Right atrium auricular region (tissue), 2 donors: ENCODE measurements around the gene BBLN. TPM values are rescaled to one million over a fixed set of nuclear protein-coding genes. Genes with fewer than 3 reads are reported as not detected.

Experiments used
- DNase-seq: peaks from one replicate; pipeline ENCODE4 v3.0.0-alpha.2; 2019; ENCODE audit warnings: low spot score
- H3K27ac ChIP-seq, 2 donors: fragments of 200-600 bp; sonication (generic); 1 replicate in 1 of 2; 2 replicates in 1 of 2; pipeline ENCODE4 v1.5.1; 2016 to 2019
- H3K27me3 ChIP-seq, 2 donors: fragments of 200-600 bp; sonication (generic); one replicate each; pipeline versions ENCODE4 v1.5.1 to v1.6.0; 2017 to 2019
- H3K36me3 ChIP-seq: fragments of 200-600 bp; sonication (generic); one replicate; pipeline ENCODE4 v1.5.1; 2016
- H3K4me1 ChIP-seq, 2 donors: fragments of 200-600 bp; sonication (generic); one replicate each; pipeline versions ENCODE4 v1.5.1 to v1.6.0; 2017 to 2019
- H3K4me3 ChIP-seq, 2 donors: fragments of 200-600 bp; sonication (generic); 1 replicate in 1 of 2; 2 replicates in 1 of 2; pipeline ENCODE4 v1.5.1; 2017 to 2019; ENCODE audit warnings: mild to moderate bottlenecking in 1 of 2, moderate library complexity in 1 of 2
- H3K9me3 ChIP-seq, 2 donors: fragments of 200-600 bp; sonication (generic); one replicate each; pipeline ENCODE4 v1.5.1; 2019
- total RNA-seq, 2 donors: library from RNA; depleted of rRNA; stranded (reverse); fragments of >200 nt; gene quantifications; one replicate each; pipeline ENCODE4 v1.1.0, GENCODE V29; 2016
- TF ChIP-seq, protein P1 (sequence below), 2 donors: fragments of 200-600 bp; sonication (generic); IDR thresholded peaks; one replicate each; pipeline ENCODE4 v1.5.1; 2019; ENCODE audit warnings: antibody characterized with exemption in 2 of 2

Gene BBLN
- total RNA-seq, 2 donors from 2014 or later, result 219 to 362 TPM

DNA sequence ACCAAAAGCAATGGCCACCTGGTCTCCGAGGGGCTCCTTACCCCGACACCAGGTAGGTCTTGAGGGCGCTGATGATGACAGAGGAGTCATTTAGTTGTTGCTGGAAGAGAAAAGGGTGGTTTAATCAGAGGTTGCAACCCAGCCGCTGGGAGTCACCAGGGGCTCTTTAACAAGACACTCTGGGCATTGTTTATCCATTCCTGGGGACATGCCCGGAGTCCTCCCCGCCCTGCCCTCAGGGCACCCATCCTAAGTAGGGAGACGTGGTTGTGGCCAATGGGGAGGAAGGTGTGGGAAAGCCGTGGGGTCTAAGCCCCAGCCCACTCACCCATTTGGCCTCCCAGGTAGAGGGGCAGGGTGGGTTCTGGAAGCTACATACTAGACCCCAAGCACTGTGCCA, 35.6 kb upstream of the BBLN start:
- TF ChIP-seq, protein P1, sequence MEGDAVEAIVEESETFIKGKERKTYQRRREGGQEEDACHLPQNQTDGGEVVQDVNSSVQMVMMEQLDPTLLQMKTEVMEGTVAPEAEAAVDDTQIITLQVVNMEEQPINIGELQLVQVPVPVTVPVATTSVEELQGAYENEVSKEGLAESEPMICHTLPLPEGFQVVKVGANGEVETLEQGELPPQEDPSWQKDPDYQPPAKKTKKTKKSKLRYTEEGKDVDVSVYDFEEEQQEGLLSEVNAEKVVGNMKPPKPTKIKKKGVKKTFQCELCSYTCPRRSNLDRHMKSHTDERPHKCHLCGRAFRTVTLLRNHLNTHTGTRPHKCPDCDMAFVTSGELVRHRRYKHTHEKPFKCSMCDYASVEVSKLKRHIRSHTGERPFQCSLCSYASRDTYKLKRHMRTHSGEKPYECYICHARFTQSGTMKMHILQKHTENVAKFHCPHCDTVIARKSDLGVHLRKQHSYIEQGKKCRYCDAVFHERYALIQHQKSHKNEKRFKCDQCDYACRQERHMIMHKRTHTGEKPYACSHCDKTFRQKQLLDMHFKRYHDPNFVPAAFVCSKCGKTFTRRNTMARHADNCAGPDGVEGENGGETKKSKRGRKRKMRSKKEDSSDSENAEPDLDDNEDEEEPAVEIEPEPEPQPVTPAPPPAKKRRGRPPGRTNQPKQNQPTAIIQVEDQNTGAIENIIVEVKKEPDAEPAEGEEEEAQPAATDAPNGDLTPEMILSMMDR (IDR thresholded peaks at IDR 0.05), result no peak
- peaks cover 0 to 29% of the 10 kb centered on the region in 2 donors for H3K4me1 ChIP-seq
- no peak overlapping the region for H3K27ac ChIP-seq
- H3K9me3 ChIP-seq, result no peaks in the 10 kb centered on the region
- no peak overlapping the region for H3K4me3 ChIP-seq
- no peak for DNase-seq
- peaks cover 42% of the 10 kb centered on the region for H3K36me3 ChIP-seq
- H3K27me3 ChIP-seq, result no peaks in the 10 kb centered on the region

- Histone ChIP-seq H3K27me3 (no peaks in the 10 kb centered on the region), H3K4me3 (no peak overlapping the region), H3K9me3 (no peaks in the 10 kb centered on the region), H3K27ac (no peak overlapping the region), H3K36me3 (peaks cover 42% of the 10 kb centered on the region), H3K4me1 (peaks cover 0 to 31% of the 10 kb centered on the region in 2 donors)
- DNase-seq, result no peak
- TF ChIP-seq, protein P1 (IDR thresholded peaks at IDR 0.05), result peak; percentile 28 to 62
Observed at GRCh38 chr9:128124873-128125579, 35.0 kb upstream of the BBLN start.

DNA sequence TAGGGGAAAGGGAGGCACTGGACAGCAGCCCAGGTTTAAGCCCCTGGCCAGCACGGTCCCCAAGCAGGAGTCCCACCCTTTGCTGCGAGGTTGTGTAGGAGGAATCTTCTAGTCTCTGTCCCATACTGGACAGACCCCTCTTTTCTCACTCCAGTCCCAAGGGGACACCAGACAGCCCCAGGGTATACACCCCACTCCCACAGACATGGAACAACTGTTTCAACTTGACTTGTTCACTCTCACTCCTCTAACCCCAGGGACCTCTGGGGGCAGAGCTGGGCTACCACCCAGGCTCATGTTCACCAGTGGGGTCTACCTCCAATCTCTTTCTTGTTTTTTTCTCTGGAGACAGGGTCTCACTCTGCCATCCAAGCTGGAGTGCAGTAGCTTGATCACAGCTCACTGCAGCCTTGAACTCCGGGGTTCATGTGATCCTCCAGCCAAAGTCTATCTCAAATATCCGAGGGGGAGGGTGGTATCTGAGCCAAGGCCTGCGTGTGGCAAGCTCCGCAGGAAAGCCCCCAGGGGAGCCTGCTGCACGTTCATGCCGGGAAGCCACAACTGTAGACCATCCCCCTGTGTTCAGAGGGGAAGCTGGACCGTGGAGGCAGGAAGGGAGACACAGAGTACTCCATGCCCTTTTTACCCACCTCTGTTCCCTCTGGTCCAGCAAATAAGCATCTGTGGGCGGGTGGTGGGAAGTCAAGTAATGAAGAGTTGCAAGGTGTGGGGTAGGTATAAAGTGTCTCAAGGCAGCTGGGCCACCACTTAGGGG, 34.3 kb upstream of the BBLN start:
- H3K36me3 ChIP-seq, result peaks cover 35% of the 10 kb centered on the region
- TF ChIP-seq, protein P1 (IDR thresholded peaks at IDR 0.05), result no peak
- no peaks in the 10 kb centered on the region for H3K27me3 ChIP-seq
- H3K4me3 ChIP-seq, result no peak overlapping the region
- no peak for DNase-seq
- no peaks in the 10 kb centered on the region for H3K9me3 ChIP-seq
- H3K27ac ChIP-seq, result no peak overlapping the region
- H3K4me1 ChIP-seq, result peaks cover 0 to 31% of the 10 kb centered on the region in 2 donors

GRCh38 chr9:128127568-128127989, 32.5 kb upstream of the BBLN start, which contains the start of gene PTGES2:
Gene PTGES2 (minus strand): TSS chr9:128127729. CDS start chr9:128127717, 12 bp downstream.
- H3K36me3 ChIP-seq, result peaks cover 22% of the 10 kb centered on the region
- H3K4me3 ChIP-seq, result peak within 1 kb of the TSS; percentile 85 to 90
- no peaks in the 10 kb centered on the region for H3K9me3 ChIP-seq
- H3K27me3 ChIP-seq, result no peaks in the 10 kb centered on the region
- peak within 1 kb of the TSS; percentile 93 to 100 for H3K27ac ChIP-seq
- DNase-seq, result peak; percentile 76
- TF ChIP-seq, protein P1 (IDR thresholded peaks at IDR 0.05), result no peak
- peaks cover 0 to 31% of the 10 kb centered on the region in 2 donors for H3K4me1 ChIP-seq

DNA sequence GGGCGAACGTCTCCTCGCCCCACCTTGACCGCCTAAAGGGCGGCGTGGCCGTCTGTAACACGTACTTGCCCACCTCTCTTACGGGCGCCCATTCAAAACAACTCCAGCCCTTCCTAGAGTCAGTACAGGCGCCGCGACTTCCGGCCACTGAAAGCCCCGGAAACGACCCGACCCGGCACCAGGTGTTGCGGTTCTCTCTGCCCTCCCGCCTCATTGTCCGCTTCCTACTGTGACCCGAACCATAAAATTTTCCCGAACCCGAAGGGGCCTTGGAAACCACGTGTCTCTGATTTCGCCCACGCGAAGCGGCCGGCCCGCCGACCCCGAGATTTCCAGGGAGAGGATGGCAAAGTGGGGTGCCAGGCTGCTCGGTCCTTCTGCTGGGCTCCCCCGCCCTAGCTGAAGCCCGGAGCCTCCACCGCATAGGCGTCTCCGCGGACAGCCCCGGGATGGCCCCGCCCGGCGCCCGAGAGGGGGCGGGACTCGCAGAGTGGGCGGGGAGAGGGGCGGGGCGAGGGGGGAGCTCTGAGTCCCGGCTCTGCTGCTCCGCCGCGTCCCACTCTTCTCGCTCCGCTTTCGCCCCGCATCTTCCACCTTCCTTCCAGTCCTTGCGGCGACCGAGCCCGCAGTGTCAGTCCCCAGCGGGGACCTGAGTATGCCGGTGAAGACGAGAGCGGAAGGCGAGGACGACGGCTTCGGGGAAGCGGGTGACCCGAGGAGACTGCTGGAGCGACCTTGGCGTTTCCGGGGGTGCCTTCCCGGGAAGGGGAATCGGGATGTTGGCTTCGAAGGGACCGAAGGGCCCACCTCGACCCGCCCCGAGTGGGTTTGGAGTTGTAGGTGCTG, 31.9 kb upstream of the BBLN start:
- no peaks in the 10 kb centered on the region for H3K9me3 ChIP-seq
- H3K36me3 ChIP-seq, result peaks cover 16% of the 10 kb centered on the region
- TF ChIP-seq, protein P1 (IDR thresholded peaks at IDR 0.05), result no peak
- no peaks in the 10 kb centered on the region for H3K27me3 ChIP-seq
- peaks cover 0 to 31% of the 10 kb centered on the region in 2 donors for H3K4me1 ChIP-seq
- peak; percentile 78 for DNase-seq
- H3K4me3 ChIP-seq, result peak overlapping the region; percentile 85 to 90
- H3K27ac ChIP-seq, result peak overlapping the region; percentile 93 to 100
